H1 (cell line): ENCODE measurements around the gene CACNA2D3. TPM values are rescaled to one million over a fixed set of nuclear protein-coding genes. Genes with fewer than 3 reads are reported as not detected.

Source experiments
- CTCF ChIA-PET: fragments of 300-600 bp; sonication (Branson Sonifier 250); formaldehyde crosslinking; loops from one replicate; lab custom pipeline; 2021; ENCODE audit not compliant: partially characterized antibody; lab: Charles Lee
- POLR2A ChIA-PET: fragments of 300-600 bp; sonication (Branson Sonifier 250); formaldehyde crosslinking; loops from one replicate; lab custom pipeline; 2021; ENCODE audit warnings: inconsistent platforms; ENCODE audit not compliant: partially characterized antibody; lab: Charles Lee
- DNase-seq, 2 experiments: peaks; one replicate each; pipeline versions ENCODE4 v3.0.0 to v3.0.0-alpha.2; 2010 to 2022; ENCODE audit warnings: low spot score in 2 of 2, low read depth in 1 of 2, mixed read lengths in 1 of 2
- FAIRE-seq: peaks from 2 replicates; lab custom pipeline; 2011; peaks lifted over from hg19 to GRCh38; lab: Jason Lieb, UNC
- H2AFZ ChIP-seq: 2 replicates; pipeline ENCODE4 v1.8.1; 2012; ENCODE audit warnings: low read length, inconsistent platforms
- H2AK5ac ChIP-seq: 2 replicates; pipeline ENCODE4 v1.6.1; 2013; ENCODE audit warnings: low read depth, low read length
- H2BK120ac ChIP-seq: replicated peaks from 2 replicates; pipeline ENCODE3; 2013; ENCODE audit warnings: low read depth, low read length, inconsistent platforms
- H2BK12ac ChIP-seq: 2 replicates; pipeline ENCODE4 v1.6.1; 2013; ENCODE audit warnings: low read depth, low read length
- H2BK15ac ChIP-seq: 2 replicates; pipeline ENCODE4 v1.6.1; 2013; ENCODE audit warnings: low read length
- H2BK20ac ChIP-seq: 2 replicates; pipeline ENCODE4 v1.6.1; 2013; ENCODE audit warnings: low read length
- H2BK5ac ChIP-seq: 2 replicates; pipeline ENCODE4 v1.6.1; 2013; ENCODE audit warnings: low read depth, low read length
- H3K14ac ChIP-seq: 2 replicates; pipeline ENCODE4 v1.6.1; 2013; ENCODE audit warnings: inconsistent platforms; ENCODE audit not compliant: insufficient read length
- H3K18ac ChIP-seq: 2 replicates; pipeline ENCODE4 v1.6.1; 2013; ENCODE audit warnings: low read length; ENCODE audit errors: extremely low read depth
- H3K23ac ChIP-seq: 2 replicates; pipeline ENCODE4 v1.6.1; 2013; ENCODE audit warnings: inconsistent platforms; ENCODE audit not compliant: insufficient read length
- H3K23me2 ChIP-seq: 2 replicates; pipeline ENCODE4 v1.6.1; 2013; ENCODE audit warnings: low read depth, low read length
- H3K27ac ChIP-seq: 2 replicates; pipeline ENCODE4 v1.6.1; 2011; ENCODE audit warnings: low read depth, low read length, inconsistent platforms
- H3K27me3 ChIP-seq, 4 experiments: replicated peaks in 1 of 4; 1 replicate in 1 of 4; 2 replicates in 3 of 4; pipeline versions ENCODE4 v1.6.1 to v1.8.1; 2011 to 2013; ENCODE audit warnings: low read length in 3 of 4, mild to moderate bottlenecking in 3 of 4, inconsistent platforms in 2 of 4, mixed read lengths in 2 of 4, moderate library complexity in 1 of 4; ENCODE audit not compliant: control insufficient read depth in 3 of 4, insufficient read depth in 3 of 4; ENCODE audit errors: extremely low read depth in 1 of 4
- H3K36me3 ChIP-seq, 4 experiments: 2 replicates each; pipeline versions ENCODE4 v1.6.1 to v1.8.1; 2011 to 2013; ENCODE audit warnings: mild to moderate bottlenecking in 4 of 4, low read length in 3 of 4, moderate library complexity in 2 of 4, control low read depth in 1 of 4, inconsistent platforms in 1 of 4; ENCODE audit not compliant: insufficient read depth in 4 of 4, control insufficient read depth in 2 of 4
- H3K4ac ChIP-seq: replicated peaks from 2 replicates; pipeline ENCODE3; 2013; ENCODE audit warnings: low read length, low read depth, mixed read lengths, inconsistent platforms; ENCODE audit not compliant: insufficient read length
- H3K4me1 ChIP-seq, 4 experiments: replicated peaks in 1 of 4; 1 replicate in 1 of 4; 2 replicates in 3 of 4; pipeline versions ENCODE4 v1.6.1 to v1.8.1; 2011 to 2013; ENCODE audit warnings: low read length in 3 of 4, inconsistent platforms in 2 of 4, mixed read lengths in 1 of 4; ENCODE audit not compliant: insufficient read depth in 4 of 4, control insufficient read depth in 3 of 4
- H3K4me2 ChIP-seq, 2 experiments: 2 replicates each; pipeline versions ENCODE4 v1.6.1 to v1.8.1; 2011 to 2013; ENCODE audit warnings: low read depth in 2 of 2, low read length in 2 of 2, control low read depth in 1 of 2, inconsistent platforms in 1 of 2, mild to moderate bottlenecking in 1 of 2; ENCODE audit not compliant: insufficient read depth in 1 of 2
- H3K4me3 ChIP-seq, 4 experiments: fragments of 200-600, 300-600 bp in 1 of 4; sonication (generic), shearing (Covaris generic), sonication (Bioruptor Twin) in 1 of 4; 2 replicates each; pipeline versions ENCODE4 v1.5.1 to v1.8.1; 2011 to 2016; ENCODE audit warnings: low read length in 4 of 4, low read depth in 3 of 4, control low read depth in 2 of 4, inconsistent platforms in 2 of 4, mild to moderate bottlenecking in 2 of 4, mixed read lengths in 1 of 4, moderate library complexity in 1 of 4; ENCODE audit not compliant: insufficient read depth in 2 of 4; ENCODE audit errors: extremely low read depth in 1 of 4
- H3K56ac ChIP-seq: replicated peaks from 2 replicates; pipeline ENCODE3; 2013; ENCODE audit warnings: low read depth, mild to moderate bottlenecking, mixed read lengths, low read length, inconsistent platforms; ENCODE audit not compliant: insufficient read length
- H3K79me1 ChIP-seq: 2 replicates; pipeline ENCODE4 v1.6.1; 2013; ENCODE audit warnings: low read depth, low read length, control low read depth
- H3K79me2 ChIP-seq, 2 experiments: 2 replicates each; pipeline versions ENCODE4 v1.6.1 to v1.8.1; 2012 to 2013; ENCODE audit warnings: low read length in 2 of 2, mild to moderate bottlenecking in 2 of 2, inconsistent platforms in 1 of 2; ENCODE audit not compliant: insufficient read depth in 2 of 2, control insufficient read depth in 1 of 2
- H3K9ac ChIP-seq, 4 experiments: replicated peaks in 1 of 4; 1 replicate in 1 of 4; 2 replicates in 3 of 4; pipeline versions ENCODE4 v1.6.1 to v1.8.1; 2011 to 2013; ENCODE audit warnings: low read depth in 3 of 4, low read length in 3 of 4, control low read depth in 2 of 4, mild to moderate bottlenecking in 2 of 4, moderate library complexity in 2 of 4, inconsistent platforms in 1 of 4; ENCODE audit errors: extremely low read depth in 1 of 4
- H3K9me3 ChIP-seq, 2 experiments: 2 replicates each; pipeline versions ENCODE4 v1.6.1 to v1.8.1; 2012 to 2013; ENCODE audit warnings: mild to moderate bottlenecking in 2 of 2, moderate library complexity in 2 of 2, control low read depth in 1 of 2, inconsistent platforms in 1 of 2, low read depth in 1 of 2, low read length in 1 of 2, mixed read lengths in 1 of 2; ENCODE audit not compliant: insufficient read depth in 2 of 2
- H4K20me1 ChIP-seq, 2 experiments: replicated peaks in 1 of 2; 2 replicates each; pipeline versions ENCODE3 to v1.8.1; 2011 to 2013; ENCODE audit warnings: inconsistent platforms in 2 of 2, low read length in 2 of 2, mild to moderate bottlenecking in 1 of 2; ENCODE audit not compliant: insufficient read depth in 2 of 2, control insufficient read depth in 1 of 2
- H4K5ac ChIP-seq: 2 replicates; pipeline ENCODE4 v1.6.1; 2013; ENCODE audit warnings: low read length, low read depth, mixed read lengths, inconsistent platforms; ENCODE audit not compliant: insufficient read length
- H4K8ac ChIP-seq: 2 replicates; pipeline ENCODE4 v1.8.0; 2013; ENCODE audit warnings: mild to moderate bottlenecking, moderate library complexity, low read length, inconsistent platforms; ENCODE audit not compliant: insufficient read depth; ENCODE audit errors: extremely low read depth
- H4K91ac ChIP-seq: replicated peaks from 2 replicates; pipeline ENCODE3; 2013; ENCODE audit warnings: low read length, mixed read lengths, inconsistent platforms; ENCODE audit not compliant: insufficient read length
- BRCA1 ChIP-seq: IDR thresholded peaks from 2 replicates; pipeline ENCODE4 v1.6.1; 2012; ENCODE audit warnings: low read depth, low read length, improper control_type of control experiment
- CBX5 ChIP-seq: fragments of 300-800, 300-1000 bp; sonication (generic); IDR thresholded peaks from 2 replicates; pipeline ENCODE4 v1.7.1; 2016; ENCODE audit warnings: antibody characterized with exemption, low read length, low read depth
- CHD2 ChIP-seq: IDR thresholded peaks from 2 replicates; pipeline ENCODE4 v1.6.1; 2012; ENCODE audit warnings: low read length, improper control_type of control experiment
- CREB1 ChIP-seq: IDR thresholded peaks from 2 replicates; pipeline ENCODE4 v1.6.1; 2012; ENCODE audit warnings: inconsistent platforms
- CTBP2 ChIP-seq: IDR thresholded peaks from 2 replicates; pipeline ENCODE4 v1.7.0; 2011; ENCODE audit warnings: borderline replicate concordance, mild to moderate bottlenecking, moderate library complexity, mixed read lengths, low read length; ENCODE audit not compliant: insufficient read depth, insufficient read length
- EP300 ChIP-seq, 2 experiments: IDR thresholded peaks; 1 replicate in 1 of 2; 2 replicates in 1 of 2; pipeline ENCODE4 v1.6.1; 2011 to 2012; ENCODE audit warnings: low read depth in 2 of 2, low read length in 2 of 2, mild to moderate bottlenecking in 2 of 2, borderline replicate concordance in 1 of 2, inconsistent platforms in 1 of 2, moderate library complexity in 1 of 2
- GTF2F1 ChIP-seq: IDR thresholded peaks from 2 replicates; pipeline ENCODE4 v1.6.1; 2012; ENCODE audit warnings: low read depth, low read length, improper control_type of control experiment, borderline replicate concordance
- KDM1A ChIP-seq: fragments of 200-600, 300-600 bp; sonication (generic); IDR thresholded peaks from 2 replicates; pipeline ENCODE4 v1.7.1; 2016; ENCODE audit warnings: mild to moderate bottlenecking, low read length, borderline replicate concordance
- RAD21 ChIP-seq, 2 experiments: IDR thresholded peaks in 1 of 2; conservative IDR thresholded peaks in 1 of 2; 2 replicates each; pipeline ENCODE4 v1.6.1; 2011; ENCODE audit warnings: low read depth in 2 of 2, low read length in 2 of 2, improper control_type of control experiment in 1 of 2, inconsistent platforms in 1 of 2, mild to moderate bottlenecking in 1 of 2, moderate library complexity in 1 of 2
- SIRT6 ChIP-seq: IDR thresholded peaks from one replicate; pipeline ENCODE4 v1.7.1; 2012; ENCODE audit warnings: low read length, inconsistent platforms
- SUZ12 ChIP-seq: fragments of 200-600 bp; sonication (generic); IDR thresholded peaks from 2 replicates; pipeline ENCODE4 v1.6.1; 2012; ENCODE audit warnings: mild to moderate bottlenecking, inconsistent platforms, low read length, moderate library complexity, mixed read lengths
- TBP ChIP-seq: IDR thresholded peaks from 2 replicates; pipeline ENCODE4 v1.6.1; 2011; ENCODE audit warnings: low read depth, low read length, improper control_type of control experiment
- TCF12 ChIP-seq: IDR thresholded peaks from 2 replicates; pipeline ENCODE4 v1.6.1; 2011; ENCODE audit warnings: low read depth, mild to moderate bottlenecking, low read length
- WGBS, 2 experiments: shearing (Covaris generic) in 1 of 2; methylation state at CpG; one replicate each; pipeline versions ENCODE4 v1.1.6 to v1.1.7; 2013 to 2015; ENCODE audit warnings: low lambda C conversion rate in 2 of 2, mixed read lengths in 2 of 2, inconsistent platforms in 1 of 2, low coverage in 1 of 2, missing lambda C conversion rate in 1 of 2; ENCODE audit not compliant: insufficient replicate concordance in 2 of 2, insufficient coverage in 1 of 2, insufficient read length in 1 of 2; ENCODE audit errors: extremely low coverage in 1 of 2, missing lambda C conversion rate in 1 of 2; 5-methylcytosine and 5-hydroxymethylcytosine counted together
- polyA plus RNA-seq, 7 experiments: library from polyadenylated mRNA; depleted of rRNA in 3 of 7; stranded (reverse) in 5 of 7; unstranded in 2 of 7; fragments of >200 nt in 5 of 7; fragments of 200-250 nt in 2 of 7; gene quantifications; 1 replicate in 5 of 7; 2 replicates in 1 of 7; 4 replicates in 1 of 7; pipeline versions ENCODE4 v1.2.1 to v1.2.3, GENCODE V29; 2011 to 2013; ENCODE audit warnings: missing spikeins in 2 of 7, mixed read lengths in 2 of 7
- total RNA-seq: library from RNA; stranded (reverse); fragmentation: NEBNext Ultra II Directional; extraction: Animal tissue kit (Norgen Biotek cat#: 25700); gene quantifications from 2 replicates; pipeline ENCODE4 v1.2.1, GENCODE V29; 2021

The CACNA2D3 gene
- total and polyA plus RNA-seq, 2 of the 8 experiments (the other 6 are each of a cell fraction or from before 2014, with no cell fraction given), result 1.5 to 1.8 TPM

DNA sequence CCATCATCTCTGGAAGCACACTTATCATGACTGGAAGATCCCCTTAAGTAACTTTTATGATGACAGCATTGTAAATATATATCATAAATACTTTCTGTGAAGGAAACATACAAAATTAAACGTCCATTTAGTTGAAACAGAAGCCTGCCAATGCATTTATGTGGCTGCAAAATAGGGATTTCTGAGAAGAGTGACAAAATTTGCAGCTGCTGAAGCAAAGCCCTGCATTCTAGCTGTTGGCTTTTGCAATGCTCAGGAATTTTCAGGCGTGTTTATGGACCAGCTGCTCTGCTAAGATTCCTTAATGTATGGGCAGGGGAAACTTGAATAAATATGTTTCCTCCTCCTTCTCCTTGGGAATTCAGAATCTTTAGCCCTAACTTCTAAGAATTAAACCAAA lies 137.3 kb downstream of the CACNA2D3 start:
- no peak overlapping the region for H3K56ac ChIP-seq
- no peak overlapping the region for H4K91ac ChIP-seq
- no peaks in the 10 kb centered on the region for H3K27me3 ChIP-seq
- FAIRE-seq (no peak), DNase-seq (no peak)
- ChIA-PET POLR2A (no interaction called here), CTCF (interaction anchor here (0.9 to 1.3 kb wide), 4 partner anchors 18 to 323 kb away, joined by 3 to 4 read pairs (median 3); no protein-coding TSS in a partner anchor)
- no peak overlapping the region for H2BK120ac ChIP-seq
- H3K4me2 ChIP-seq, result no peak overlapping the region
- H2BK20ac ChIP-seq, result no peak overlapping the region
- no peak overlapping the region for H3K23ac ChIP-seq
- no peak overlapping the region for H3K27ac ChIP-seq
- no peak overlapping the region for H3K4me3 ChIP-seq
- WGBS, 2 experiments, result 85% methylated on average over 2 of the region's 2 CpGs; no CpG with 5 or more reads in 1 of the 2 experiments
- no peak overlapping the region for H2AFZ ChIP-seq
- H3K9ac ChIP-seq, result no peak overlapping the region
- H3K79me2 ChIP-seq, result no peaks in the 10 kb centered on the region
- no peak overlapping the region for H3K14ac ChIP-seq
- H3K4ac ChIP-seq, result no peak overlapping the region
- no peak overlapping the region for H2BK12ac ChIP-seq
- H4K8ac ChIP-seq, result no peak overlapping the region
- H3K9me3 ChIP-seq, result no peaks in the 10 kb centered on the region
- no peaks in the 10 kb centered on the region for H3K36me3 ChIP-seq
- H3K18ac ChIP-seq, result no peak overlapping the region
- H3K4me1 ChIP-seq, result no peaks in the 10 kb centered on the region
- H2AK5ac ChIP-seq, result no peak overlapping the region
- H3K23me2 ChIP-seq, result no peaks in the 10 kb centered on the region
- no peaks in the 10 kb centered on the region for H4K20me1 ChIP-seq
- H2BK5ac ChIP-seq, result no peak overlapping the region
- no peak for TF ChIP-seq RAD21 (IDR thresholded peaks at IDR 0.05 in 1 of 2, conservative IDR thresholded peaks at IDR 0.05 in 1 of 2; ENCODE audit: low read depth in 2 of 2, low read length in 2 of 2)
- TF ChIP-seq TCF12, result no peak
- no peak for TF ChIP-seq KDM1A
- TF ChIP-seq CHD2, result no peak
- TF ChIP-seq CTBP2, result no peak
- no peak for TF ChIP-seq TBP
- no peak for TF ChIP-seq CREB1
- TF ChIP-seq EP300 (IDR thresholded peaks at IDR 0.05; ENCODE audit: borderline replicate concordance in 1 of 2, low read depth in 2 of 2, low read length in 2 of 2), result no peak
- TF ChIP-seq SUZ12, result no peak
- TF ChIP-seq GTF2F1, result no peak
- TF ChIP-seq CBX5, result no peak
- TF ChIP-seq SIRT6, result no peak
- TF ChIP-seq BRCA1, result no peak
- H4K5ac ChIP-seq, result no peak overlapping the region
- H3K79me1 ChIP-seq, result no peaks in the 10 kb centered on the region
- no peak overlapping the region for H2BK15ac ChIP-seq
